K562 (cell line): ENCODE measurements around the gene SPIRE1. TPM values are rescaled to one million over a fixed set of nuclear protein-coding genes. Genes with fewer than 3 reads are reported as not detected.

Source experiments
- ATAC-seq: fragments of 200-7000 bp; cut with Tn5 transposase; 3 replicates; pipeline ENCODE4 v1.9.1; 2020; ENCODE audit warnings: moderate library complexity
- BruUV-seq: library from RNA; stranded (reverse); fragments of 400-500 nt; replicated peaks from 2 replicates; lab custom pipeline; 2021; lab: Mats Ljungman, UMichigan
- CTCF ChIA-PET: fragments of 300-600 bp; formaldehyde crosslinking; extraction: SDS; loops from one replicate; lab custom pipeline; 2021; ENCODE audit warnings: low intra/inter-chr PET ratio; lab: Yijun Ruan, JAX
- POLR2A ChIA-PET: fragments of 300-600, 350-650 bp; sonication (Branson Sonifier 250); formaldehyde crosslinking; extraction: SDS; loops from one replicate; lab custom pipeline; 2021; ENCODE audit warnings: antibody characterized with exemption, inconsistent platforms; lab: Yijun Ruan, JAX
- DNase-seq, 4 experiments: peaks; one replicate each; pipeline versions ENCODE4 v3.0.0 to v3.0.0-alpha.2; 2011 to 2018; ENCODE audit warnings: low spot score in 3 of 4, mixed read lengths in 3 of 4; ENCODE audit errors: extremely low read depth in 1 of 4
- FAIRE-seq: peaks from 2 replicates; lab custom pipeline; 2011; peaks lifted over from hg19 to GRCh38; lab: Jason Lieb, UNC
- H2AFZ ChIP-seq: 2 replicates; pipeline ENCODE4 v1.6.0; 2011; ENCODE audit warnings: low read depth, low read length, control low read depth, inconsistent platforms
- H3K27ac ChIP-seq: fragments of 200-600 bp; 3 replicates; pipeline ENCODE4 v1.8.0; 2011; ENCODE audit warnings: low read depth, mild to moderate bottlenecking, control low read depth, inconsistent platforms, low read length, moderate library complexity, mixed read lengths; ENCODE audit errors: extremely low read depth
- H3K27me3 ChIP-seq, 2 experiments: fragments of 300-600 bp in 1 of 2; 2 replicates in 1 of 2; 3 replicates in 1 of 2; pipeline versions ENCODE4 v1.6.0 to v1.8.0; 2011; ENCODE audit warnings: inconsistent platforms in 2 of 2, low read length in 2 of 2, mild to moderate bottlenecking in 1 of 2, mixed read lengths in 1 of 2, moderate library complexity in 1 of 2; ENCODE audit not compliant: control insufficient read depth in 2 of 2, insufficient read depth in 2 of 2
- H3K36me3 ChIP-seq: fragments of 300-600 bp; 3 replicates; pipeline ENCODE4 v1.8.0; 2011; ENCODE audit warnings: mild to moderate bottlenecking, low read length, inconsistent platforms; ENCODE audit not compliant: control insufficient read depth, insufficient read depth
- H3K4me1 ChIP-seq, 2 experiments: fragments of 200-600 bp in 1 of 2; replicated peaks in 1 of 2; 2 replicates in 1 of 2; 3 replicates in 1 of 2; pipeline versions ENCODE4 v1.5.1 to v1.8.0; 2011; ENCODE audit warnings: inconsistent platforms in 2 of 2, low read length in 2 of 2, mild to moderate bottlenecking in 1 of 2, mixed read lengths in 1 of 2, moderate library complexity in 1 of 2; ENCODE audit not compliant: control insufficient read depth in 2 of 2, insufficient read depth in 2 of 2
- H3K4me2 ChIP-seq: 2 replicates; pipeline ENCODE4 v1.6.1; 2011; ENCODE audit warnings: low read length, control low read depth, inconsistent platforms, mixed read lengths; ENCODE audit not compliant: insufficient read depth
- H3K4me3 ChIP-seq: fragments of 200-600 bp; sonication (generic), shearing (Covaris generic); 2 replicates; pipeline ENCODE4 v1.5.1; 2016; ENCODE audit warnings: control low read depth, inconsistent platforms
- H3K79me2 ChIP-seq: fragments of 200-600 bp; 3 replicates; pipeline ENCODE4 v1.8.0; 2011; ENCODE audit warnings: low read length, inconsistent platforms; ENCODE audit not compliant: control insufficient read depth, insufficient read depth
- H3K9ac ChIP-seq, 2 experiments: 2 replicates each; pipeline versions ENCODE4 v1.6.0 to v1.6.1; 2011; ENCODE audit warnings: low read depth in 2 of 2, low read length in 2 of 2, control low read depth in 1 of 2, inconsistent platforms in 1 of 2, mild to moderate bottlenecking in 1 of 2, mixed read lengths in 1 of 2; ENCODE audit not compliant: insufficient read depth in 1 of 2
- H3K9me1 ChIP-seq: one replicate; pipeline ENCODE4 v1.6.0; 2011; ENCODE audit warnings: inconsistent platforms, mild to moderate bottlenecking, low read length, moderate library complexity; ENCODE audit not compliant: control insufficient read depth, insufficient read depth
- H3K9me3 ChIP-seq: replicated peaks from 2 replicates; pipeline ENCODE4 v1.5.1; 2011; ENCODE audit warnings: low read depth, low read length, inconsistent platforms; ENCODE audit not compliant: control insufficient read depth, insufficient read depth
- H4K20me1 ChIP-seq: replicated peaks from 2 replicates; pipeline ENCODE4 v1.6.1; 2011; ENCODE audit warnings: low read length, inconsistent platforms, mixed read lengths; ENCODE audit not compliant: control insufficient read depth, insufficient read depth
- COPS2 ChIP-seq: fragments of 450-650 bp; conservative IDR thresholded peaks from 2 replicates; pipeline ENCODE4 v1.6.1; 2016; ENCODE audit warnings: mild to moderate bottlenecking, moderate library complexity
- CXXC5 ChIP-seq: fragments of 250-450 bp; sonication (Bioruptor Pico); IDR thresholded peaks from 2 replicates; pipeline ENCODE4 v1.8.0; 2022; ENCODE audit warnings: inconsistent platforms, mild to moderate bottlenecking, moderate library complexity
- DIDO1 ChIP-seq: fragments of 450-650 bp; IDR thresholded peaks from 2 replicates; pipeline ENCODE4 v1.6.1; 2016; ENCODE audit warnings: low read depth, missing biosample characterization, missing genetic modification characterization
- DMBX1 ChIP-seq: fragments of 250-450 bp; sonication (Bioruptor Pico); IDR thresholded peaks from 2 replicates; pipeline ENCODE4 v1.8.0; 2022; ENCODE audit warnings: inconsistent platforms, mild to moderate bottlenecking, moderate library complexity, borderline replicate concordance
- KLF13 ChIP-seq: fragments of 450-650 bp; IDR thresholded peaks from 2 replicates; pipeline ENCODE4 v1.6.1; 2016; ENCODE audit warnings: missing genetic modification characterization, low read depth, mild to moderate bottlenecking, missing compliant biosample characterization, moderate library complexity, borderline replicate concordance
- LCOR ChIP-seq: sonication (generic); formaldehyde crosslinking; IDR thresholded peaks from 2 replicates; pipeline ENCODE4 v1.8.0; 2022; ENCODE audit warnings: mild to moderate bottlenecking, missing genetic modification reagents
- MBD2 ChIP-seq: sonication (generic); IDR thresholded peaks from 2 replicates; pipeline ENCODE4 v1.6.1; 2016; ENCODE audit warnings: low read depth, borderline replicate concordance
- MTA2 ChIP-seq: fragments of 450-650 bp; IDR thresholded peaks from 2 replicates; pipeline ENCODE4 v1.6.1; 2016; ENCODE audit warnings: low read depth
- MXD1 ChIP-seq: fragments of 250-450 bp; sonication (Bioruptor Pico); IDR thresholded peaks from 2 replicates; pipeline ENCODE4 v1.8.0; 2021; ENCODE audit warnings: borderline replicate concordance, mild to moderate bottlenecking, moderate library complexity; ENCODE audit not compliant: poor library complexity, severe bottlenecking
- NFIX ChIP-seq: fragments of 250-450 bp; sonication (Bioruptor Pico); IDR thresholded peaks from 2 replicates; pipeline ENCODE4 v1.4.0; 2020; ENCODE audit warnings: low read depth, mild to moderate bottlenecking, moderate library complexity
- POLR3G ChIP-seq: IDR thresholded peaks from 2 replicates; pipeline ENCODE4 v1.6.1; 2011; ENCODE audit not compliant: insufficient read length, insufficient replicate concordance; ENCODE audit errors: extremely low read depth
- SP1 ChIP-seq: sonication (generic); formaldehyde crosslinking; IDR thresholded peaks from 2 replicates; pipeline ENCODE4 v1.8.1; 2022; ENCODE audit warnings: mild to moderate bottlenecking, missing genetic modification reagents
- ZC3H8 ChIP-seq: fragments of 450-650 bp; IDR thresholded peaks from 2 replicates; pipeline ENCODE4 v1.6.1; 2017
- ZNF174 ChIP-seq: fragments of 250-450 bp; sonication (Bioruptor Pico); IDR thresholded peaks from 2 replicates; pipeline ENCODE4 v1.4.0; 2020; ENCODE audit warnings: mild to moderate bottlenecking
- ZNF217 ChIP-seq: sonication (generic); formaldehyde crosslinking; IDR thresholded peaks from 2 replicates; pipeline ENCODE4 v1.8.0; 2022; ENCODE audit warnings: mild to moderate bottlenecking, missing genetic modification reagents
- ZSCAN29 ChIP-seq: fragments of 450-650 bp; IDR thresholded peaks from 2 replicates; pipeline ENCODE4 v1.6.1; 2017
- WGBS: fragments of 100-300 bp; shearing (Covaris generic); methylation state at CpG from one replicate; pipeline ENCODE4 v1.1.6; 2016; ENCODE audit warnings: low coverage, mixed read lengths; ENCODE audit not compliant: insufficient coverage; ENCODE audit errors: missing lambda C conversion rate; 5-methylcytosine and 5-hydroxymethylcytosine counted together
- in situ Hi-C: fragments of 300-500 bp; cut with MboI; formaldehyde crosslinking; loops from 4 replicates; pipeline ENCODE4 v1.15.0; 2018; ENCODE audit warnings: inconsistent platforms, mixed read lengths
- intact Hi-C: fragments of 100-400 bp; cut with micrococcal nuclease; formaldehyde crosslinking; loops from 2 replicates; pipeline ENCODE4 v1.14.2; 2022
- polyA plus RNA-seq, 8 experiments: library from polyadenylated mRNA; depleted of rRNA in 4 of 8; stranded (reverse) in 5 of 8; unstranded in 3 of 8; fragments of >200 nt; fragmentation: Nextera tagmentation in 2 of 8; fragmentation: Illumina TruSeq in 1 of 8; extraction: Ambion mirVana in 2 of 8; extraction: Trizol in 1 of 8; gene quantifications; 2 replicates each; pipeline versions ENCODE4 v1.2.1 to v1.2.3, GENCODE V29; 2011 to 2014; ENCODE audit warnings: inconsistent platforms in 1 of 8, missing spikeins in 1 of 8
- total RNA-seq, 7 experiments: library from RNA; depleted of rRNA in 6 of 7; stranded (reverse); fragments of >200 nt in 6 of 7; fragmentation: Illumina TruSeq in 2 of 7; extraction: Trizol in 2 of 7; gene quantifications; 2 replicates each; pipeline versions ENCODE4 v1.2.1 to v1.2.3, GENCODE V29; 2011 to 2021; ENCODE audit warnings: low replicate concordance in 1 of 7
- TF ChIP-seq, protein P1 (sequence below): fragments of 250-450 bp; sonication (Bioruptor Pico); IDR thresholded peaks from 2 replicates; pipeline ENCODE4 v1.8.0; 2021; ENCODE audit warnings: moderate library complexity, mild to moderate bottlenecking, inconsistent platforms
- TF ChIP-seq, protein P2 (sequence below): fragments of 450-650 bp; conservative IDR thresholded peaks from 2 replicates; pipeline ENCODE4 v1.6.1; 2016; ENCODE audit warnings: missing genetic modification characterization, low read depth, mild to moderate bottlenecking, control low read depth, missing compliant biosample characterization
- TF ChIP-seq, protein P3 (sequence below): fragments of 250-450 bp; sonication (Bioruptor Pico); IDR thresholded peaks from 2 replicates; pipeline ENCODE4 v1.8.0; 2022; ENCODE audit warnings: moderate library complexity, mild to moderate bottlenecking, inconsistent platforms

The SPIRE1 gene
- total and polyA plus RNA-seq, 9 of the 15 experiments (the other 6 are each of a cell fraction or from before 2014, with no cell fraction given) = 2.9 to 14.0 (median 10.2) TPM

DNA sequence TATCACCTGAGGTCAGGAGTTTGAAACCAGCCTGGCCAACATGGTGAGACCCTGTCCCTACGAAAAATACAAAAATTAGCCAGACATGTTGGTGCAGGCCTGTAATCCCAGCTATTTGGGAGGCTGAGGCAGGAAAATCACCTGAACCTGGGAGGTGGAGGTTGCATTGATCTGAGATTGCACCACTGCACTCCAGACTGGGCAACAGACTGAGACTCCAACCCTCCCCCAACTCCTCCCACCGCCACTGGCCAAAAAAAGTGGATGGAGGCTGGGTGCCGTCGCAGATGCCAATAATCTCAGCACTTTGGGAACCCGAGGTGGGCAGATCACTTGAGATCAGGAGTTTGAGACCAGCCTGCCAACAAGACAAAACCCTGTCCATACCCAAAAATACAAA lies 10.1 kb upstream of the SPIRE1 start:
- no peak overlapping the region for H3K27ac ChIP-seq
- ChIA-PET CTCF (no interaction called here), POLR2A (interaction anchor here (1.2 kb wide), 1 partner anchor 265 kb away, joined by 3 read pairs; no protein-coding TSS in a partner anchor)
- TF ChIP-seq ZNF174 (CRISPR knock-in tag) = no peak
- no peak for TF ChIP-seq LCOR (CRISPR knock-in tag)
- TF ChIP-seq ZSCAN29 = no peak
- no peak for TF ChIP-seq POLR3G
- no peak for TF ChIP-seq ZC3H8
- no peak for TF ChIP-seq COPS2
- no peak for TF ChIP-seq MXD1 (CRISPR knock-in tag)
- no peak for TF ChIP-seq DIDO1 (tag)
- TF ChIP-seq, protein P1, sequence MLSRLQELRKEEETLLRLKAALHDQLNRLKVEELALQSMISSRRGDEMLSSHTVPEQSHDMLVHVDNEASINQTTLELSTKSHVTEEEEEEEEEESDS (CRISPR knock-in tag) = no peak
- no peak for TF ChIP-seq SP1 (CRISPR knock-in tag)
- TF ChIP-seq KLF13 (tag) = no peak
- TF ChIP-seq MBD2 = no peak
- no peak for TF ChIP-seq MTA2
- TF ChIP-seq ZNF217 = no peak
- no peak for TF ChIP-seq NFIX
- no peak for TF ChIP-seq CXXC5 (CRISPR knock-in tag)
- TF ChIP-seq DMBX1 = no peak
- TF ChIP-seq, protein P2, sequence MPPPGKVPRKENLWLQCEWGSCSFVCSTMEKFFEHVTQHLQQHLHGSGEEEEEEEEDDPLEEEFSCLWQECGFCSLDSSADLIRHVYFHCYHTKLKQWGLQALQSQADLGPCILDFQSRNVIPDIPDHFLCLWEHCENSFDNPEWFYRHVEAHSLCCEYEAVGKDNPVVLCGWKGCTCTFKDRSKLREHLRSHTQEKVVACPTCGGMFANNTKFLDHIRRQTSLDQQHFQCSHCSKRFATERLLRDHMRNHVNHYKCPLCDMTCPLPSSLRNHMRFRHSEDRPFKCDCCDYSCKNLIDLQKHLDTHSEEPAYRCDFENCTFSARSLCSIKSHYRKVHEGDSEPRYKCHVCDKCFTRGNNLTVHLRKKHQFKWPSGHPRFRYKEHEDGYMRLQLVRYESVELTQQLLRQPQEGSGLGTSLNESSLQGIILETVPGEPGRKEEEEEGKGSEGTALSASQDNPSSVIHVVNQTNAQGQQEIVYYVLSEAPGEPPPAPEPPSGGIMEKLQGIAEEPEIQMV = no peak
- TF ChIP-seq, protein P3, sequence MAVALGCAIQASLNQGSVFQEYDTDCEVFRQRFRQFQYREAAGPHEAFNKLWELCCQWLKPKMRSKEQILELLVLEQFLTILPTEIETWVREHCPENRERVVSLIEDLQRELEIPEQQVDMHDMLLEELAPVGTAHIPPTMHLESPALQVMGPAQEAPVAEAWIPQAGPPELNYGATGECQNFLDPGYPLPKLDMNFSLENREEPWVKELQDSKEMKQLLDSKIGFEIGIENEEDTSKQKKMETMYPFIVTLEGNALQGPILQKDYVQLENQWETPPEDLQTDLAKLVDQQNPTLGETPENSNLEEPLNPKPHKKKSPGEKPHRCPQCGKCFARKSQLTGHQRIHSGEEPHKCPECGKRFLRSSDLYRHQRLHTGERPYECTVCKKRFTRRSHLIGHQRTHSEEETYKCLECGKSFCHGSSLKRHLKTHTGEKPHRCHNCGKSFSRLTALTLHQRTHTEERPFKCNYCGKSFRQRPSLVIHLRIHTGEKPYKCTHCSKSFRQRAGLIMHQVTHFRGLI = no peak
- no peaks in the 10 kb centered on the region for H3K9me1 ChIP-seq
- DNase-seq = no peak
- H3K36me3 ChIP-seq = peaks cover 8% of the 10 kb centered on the region; the same call in 2 of the 3 replicates
- no peaks in the 10 kb centered on the region for H3K9me3 ChIP-seq
- no peaks in the 10 kb centered on the region for H3K79me2 ChIP-seq
- peak overlapping the region in 1 of 2 experiments; percentile 17; a peak in 1 of 4 replicates for H3K9ac ChIP-seq
- no TSS peak for BruUV-seq
- H2AFZ ChIP-seq = no peak overlapping the region
- intact Hi-C loops (no loop called here), in situ Hi-C loops (loop anchor here (5.0 kb wide), 1 partner anchor 276 kb away; no protein-coding TSS in a partner anchor)
- no peak for FAIRE-seq
- ATAC-seq = no peak
- no peaks in the 10 kb centered on the region for H3K27me3 ChIP-seq
- WGBS = 48% methylated on average over 4 of the region's 5 CpGs
- no peaks in the 10 kb centered on the region for H4K20me1 ChIP-seq
- no peak overlapping the region for H3K4me2 ChIP-seq
- no peaks in the 10 kb centered on the region for H3K4me1 ChIP-seq
- H3K4me3 ChIP-seq = no peak overlapping the region
